ENCODE data around the gene DCC. TPM values are rescaled to one million over a fixed set of nuclear protein-coding genes. Genes with fewer than 3 reads are reported as not detected.
A peak's percentile ranks its signal among the peaks of the same experiment; 100 is the strongest.

DCC gene
- polyA plus RNA-seq, 2 of the 4 experiments (the other 2 are of a cell fraction): 0.12 TPM; not detected in 1

- TF ChIP-seq REST (IDR thresholded peaks at IDR 0.05): no peak
- TF ChIP-seq EHF (CRISPR knock-in tag; IDR thresholded peaks at IDR 0.05): no peak
- no peak for TF ChIP-seq HES2 (IDR thresholded peaks at IDR 0.05)
- TF ChIP-seq NPAS2 (CRISPR knock-in tag; IDR thresholded peaks at IDR 0.05; ENCODE audit: borderline replicate concordance): no peak
- no peak for TF ChIP-seq CBX2 (IDR thresholded peaks at IDR 0.05; ENCODE audit: borderline replicate concordance, low read depth)
- TF ChIP-seq RAD21 (conservative IDR thresholded peaks at IDR 0.05 in 1 of 2, IDR thresholded peaks at IDR 0.05 in 1 of 2): peak; percentile 32 to 49; a peak in 3 of 5 replicates
- TF ChIP-seq JUNB (IDR thresholded peaks at IDR 0.05): no peak
Measured at GRCh38 chr18:52343138-52343537, 3.1 kb downstream of the DCC start (continued).

- ChIA-PET CTCF (no interaction called here), POLR2A (no interaction called here)
- H3K9me3 ChIP-seq: no peaks in the 10 kb centered on the region
- DNase-seq (ENCODE audit: low read depth in 1 of 2, low spot score in 1 of 2): no peak
- H3K4me3 ChIP-seq: no peak overlapping the region
- FAIRE-seq: no peak
- ATAC-seq: no peak
- H3K4me2 ChIP-seq: no peak overlapping the region
- H3K4me1 ChIP-seq: 0 out of 3 replicates have a peak, but pooled peaks cover 9% of the 10 kb centered on the region
- TF ChIP-seq FOXS1 (CRISPR knock-in tag; IDR thresholded peaks at IDR 0.05): no peak
- no peak overlapping the region for H3K27ac ChIP-seq
- WGBS (ENCODE audit: missing lambda C conversion rate): 78% methylated on average over 6 of the region's 6 CpGs
Measured at GRCh38 chr18:52343731-52344340, 3.8 kb downstream of the DCC start.

- no peaks in the 10 kb centered on the region for H3K9me3 ChIP-seq
- 0 out of 3 replicates have a peak, but pooled peaks cover 9% of the 10 kb centered on the region for H3K4me1 ChIP-seq
- POLR2A ChIA-PET: no interaction called here
- no peak overlapping the region for H3K27ac ChIP-seq
- FAIRE-seq: no peak
- TF ChIP-seq E2F6 (IDR thresholded peaks at IDR 0.05; ENCODE audit: borderline replicate concordance, low read depth) (no peak), PHF8 (IDR thresholded peaks at IDR 0.05; ENCODE audit: borderline replicate concordance, low read depth) (no peak), CHD4 (IDR thresholded peaks at IDR 0.05; ENCODE audit: borderline replicate concordance) (no peak), HOXB13 (CRISPR knock-in tag; IDR thresholded peaks at IDR 0.05; ENCODE audit: low read depth) (no peak), ESRRA (IDR thresholded peaks at IDR 0.05; ENCODE audit: borderline replicate concordance, low read length) (no peak), CEBPB (IDR thresholded peaks at IDR 0.05) (no peak), RARB (CRISPR knock-in tag; IDR thresholded peaks at IDR 0.05) (no peak), MYC (IDR thresholded peaks at IDR 0.05; ENCODE audit: borderline replicate concordance, low read length) (no peak), CHD2 (IDR thresholded peaks at IDR 0.05; ENCODE audit: low read length, partially characterized antibody) (no peak), HDAC2 (IDR thresholded peaks at IDR 0.05) (no peak), FOXS1 (CRISPR knock-in tag; IDR thresholded peaks at IDR 0.05) (no peak), FOSB (CRISPR knock-in tag; IDR thresholded peaks at IDR 0.05) (no peak), SREBF2 (IDR thresholded peaks at IDR 0.05) (no peak), SMC3 (IDR thresholded peaks at IDR 0.05) (no peak), HOXB5 (CRISPR knock-in tag; IDR thresholded peaks at IDR 0.05) (no peak), POLR2AphosphoS2 (conservative IDR thresholded peaks at IDR 0.05; ENCODE audit: low read length) (no peak), NPAS2 (CRISPR knock-in tag; IDR thresholded peaks at IDR 0.05; ENCODE audit: borderline replicate concordance) (no peak)
- TF ChIP-seq, protein P1, sequence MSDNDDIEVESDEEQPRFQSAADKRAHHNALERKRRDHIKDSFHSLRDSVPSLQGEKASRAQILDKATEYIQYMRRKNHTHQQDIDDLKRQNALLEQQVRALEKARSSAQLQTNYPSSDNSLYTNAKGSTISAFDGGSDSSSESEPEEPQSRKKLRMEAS (IDR thresholded peaks at IDR 0.05): no peak
- no peak for DNase-seq (ENCODE audit: low read depth in 1 of 2, low spot score in 1 of 2)
- no peak for ATAC-seq
- CTCF ChIA-PET: no interaction called here
- no peak overlapping the region for H3K4me3 ChIP-seq
- H3K4me2 ChIP-seq: no peak overlapping the region
Measured at GRCh38 chr18:52344881-52345280, 4.9 kb downstream of the DCC start.

Data from A549 (cell line).